GM23338 (cell line): Measurements from ENCODE around the gene ANKS1B. TPM values are rescaled to one million over a fixed set of nuclear protein-coding genes. Genes with fewer than 3 reads are reported as not detected.

ENCODE experiments used
- ATAC-seq: fragments of 200-7000 bp; cut with Tn5 transposase; 3 replicates; pipeline ENCODE4 v1.9.1; 2020
- DNase-seq: peaks from one replicate; pipeline ENCODE4 v3.0.0-alpha.2; 2015; ENCODE audit warnings: low spot score
- H2AFZ ChIP-seq: fragments of 200-600 bp; sonication (generic); 2 replicates; pipeline ENCODE4 v1.8.0; 2016; ENCODE audit warnings: antibody characterized with exemption, mild to moderate bottlenecking, moderate library complexity
- H3F3A ChIP-seq: fragments of 200-600 bp; sonication (generic); replicated peaks from 2 replicates; pipeline ENCODE4 v1.8.0; 2017; ENCODE audit warnings: antibody characterized with exemption, mixed run types, low read depth
- H3K27ac ChIP-seq: fragments of 200-600 bp; sonication (generic); 2 replicates; pipeline ENCODE4 v1.6.1; 2016; ENCODE audit warnings: low read depth
- H3K27me3 ChIP-seq: fragments of 200-600 bp; sonication (generic); 2 replicates; pipeline ENCODE4 v1.8.0; 2016; ENCODE audit warnings: mild to moderate bottlenecking, mixed run types, moderate library complexity; ENCODE audit not compliant: insufficient read depth
- H3K36me3 ChIP-seq: fragments of 200-600 bp; sonication (generic); 2 replicates; pipeline ENCODE4 v1.8.0; 2016; ENCODE audit warnings: mild to moderate bottlenecking; ENCODE audit not compliant: insufficient read depth
- H3K4me1 ChIP-seq: fragments of 200-600 bp; sonication (generic); 2 replicates; pipeline ENCODE4 v1.8.0; 2016; ENCODE audit warnings: mild to moderate bottlenecking, moderate library complexity; ENCODE audit not compliant: insufficient read depth
- H3K4me2 ChIP-seq: fragments of 200-600 bp; sonication (generic); 2 replicates; pipeline ENCODE4 v1.7.1; 2017; ENCODE audit warnings: mixed run types
- H3K4me3 ChIP-seq: fragments of 200-600 bp; sonication (generic); 2 replicates; pipeline ENCODE4 v1.6.1; 2016; ENCODE audit warnings: mixed run types
- H3K79me2 ChIP-seq: fragments of 200-600 bp; sonication (generic); replicated peaks from 2 replicates; pipeline ENCODE4 v1.8.0; 2017; ENCODE audit warnings: mild to moderate bottlenecking; ENCODE audit not compliant: insufficient read depth
- H3K9me2 ChIP-seq: fragments of 200-600 bp; sonication (generic); 2 replicates; pipeline ENCODE4 v1.8.0; 2017; ENCODE audit not compliant: insufficient read depth
- H4K20me1 ChIP-seq: fragments of 200-600 bp; sonication (generic); replicated peaks from 2 replicates; pipeline ENCODE4 v1.8.0; 2017; ENCODE audit warnings: mild to moderate bottlenecking; ENCODE audit not compliant: insufficient read depth
- H3K27ac Mint-ChIP-seq: 2 replicates; pipeline ENCODE4 v1.8.0; 2020; ENCODE audit warnings: inconsistent platforms, mild to moderate bottlenecking, moderate library complexity, mixed read lengths
- H3K27me3 Mint-ChIP-seq: 3 replicates; pipeline ENCODE4 v1.8.0; 2022; ENCODE audit warnings: low read depth, mild to moderate bottlenecking, moderate library complexity, mixed read lengths, inconsistent platforms; ENCODE audit not compliant: insufficient read depth, poor library complexity
- H3K36me3 Mint-ChIP-seq: 3 replicates; pipeline ENCODE4 v1.8.0; 2021; ENCODE audit warnings: low read depth, mild to moderate bottlenecking, inconsistent platforms, moderate library complexity, mixed read lengths
- H3K4me1 Mint-ChIP-seq: 3 replicates; pipeline ENCODE4 v1.8.0; 2020; ENCODE audit warnings: mild to moderate bottlenecking, inconsistent platforms, mixed read lengths
- H3K4me3 Mint-ChIP-seq: 3 replicates; pipeline ENCODE4 v1.8.0; 2021; ENCODE audit warnings: moderate library complexity, mild to moderate bottlenecking, inconsistent platforms, mixed read lengths
- H3K9me3 Mint-ChIP-seq: 3 replicates; pipeline ENCODE4 v1.8.0; 2020; ENCODE audit warnings: moderate library complexity, mild to moderate bottlenecking, inconsistent platforms, mixed read lengths
- CREB1 ChIP-seq: fragments of 250-450 bp; sonication (Bioruptor Pico); IDR thresholded peaks from 2 replicates; pipeline ENCODE4 v1.5.0; 2020; ENCODE audit warnings: low read depth, mild to moderate bottlenecking, moderate library complexity
- ETS1 ChIP-seq: IDR thresholded peaks from 2 replicates; pipeline ENCODE4 v1.6.1; 2016; ENCODE audit warnings: antibody characterized with exemption
- EZH2 ChIP-seq: fragments of 200-600 bp; sonication (generic); IDR thresholded peaks from one replicate; pipeline ENCODE4 v1.8.0; 2017; ENCODE audit warnings: antibody characterized with exemption, mild to moderate bottlenecking, low read depth; ENCODE audit not compliant: unreplicated experiment
- EZH2phosphoT487 ChIP-seq: fragments of 200-600 bp; sonication (generic); IDR thresholded peaks from one replicate; pipeline ENCODE4 v1.8.1; 2018; ENCODE audit warnings: antibody characterized with exemption; ENCODE audit not compliant: unreplicated experiment
- JUNB ChIP-seq: IDR thresholded peaks from one replicate; pipeline ENCODE4 v1.6.1; 2016; ENCODE audit warnings: antibody characterized with exemption; ENCODE audit not compliant: unreplicated experiment
- NANOG ChIP-seq: IDR thresholded peaks from 2 replicates; pipeline ENCODE4 v1.6.1; 2016; ENCODE audit warnings: antibody characterized with exemption, borderline replicate concordance
- POLR2AphosphoS5 ChIP-seq: IDR thresholded peaks from 2 replicates; pipeline ENCODE4 v1.6.1; 2016; ENCODE audit warnings: antibody characterized with exemption, low read depth
- STAT1 ChIP-seq: IDR thresholded peaks from one replicate; pipeline ENCODE4 v1.6.1; 2016; ENCODE audit warnings: antibody characterized with exemption; ENCODE audit not compliant: unreplicated experiment
- ZNF114 ChIP-seq: fragments of 250-450 bp; sonication (Bioruptor Pico); IDR thresholded peaks from 2 replicates; pipeline ENCODE4 v1.5.0; 2020; ENCODE audit warnings: mild to moderate bottlenecking, moderate library complexity
- ZNF331 ChIP-seq: fragments of 250-450 bp; sonication (Bioruptor Pico); IDR thresholded peaks from 2 replicates; pipeline ENCODE4 v1.5.0; 2020; ENCODE audit warnings: low read depth, mild to moderate bottlenecking, moderate library complexity
- ZNF462 ChIP-seq: fragments of 250-450 bp; sonication (Bioruptor Pico); IDR thresholded peaks from 2 replicates; pipeline ENCODE4 v1.5.0; 2020; ENCODE audit warnings: mild to moderate bottlenecking, moderate library complexity
- polyA plus RNA-seq: library from polyadenylated mRNA; unstranded; fragments of >200 nt; fragmentation: Nextera tagmentation; extraction: Ambion mirVana; gene quantifications from 2 replicates; pipeline ENCODE4 v1.2.1, GENCODE V29; 2016
- total RNA-seq: library from RNA; depleted of rRNA; stranded (reverse); fragments of >200 nt; shearing (Covaris generic); gene quantifications from 2 replicates; pipeline ENCODE4 v1.2.3, GENCODE V29; 2014
- TF ChIP-seq, protein P1 (sequence below): IDR thresholded peaks from one replicate; pipeline ENCODE4 v1.6.1; 2018; ENCODE audit warnings: antibody characterized with exemption; ENCODE audit not compliant: unreplicated experiment
- TF ChIP-seq, protein P2 (sequence below), 2 experiments: fragments of 200-600 bp in 1 of 2; sonication (generic) in 1 of 2; conservative IDR thresholded peaks; 2 replicates each; pipeline versions ENCODE4 v1.5.1 to v1.6.1; 2016 to 2017; ENCODE audit warnings: antibody characterized with exemption in 2 of 2, low read depth in 2 of 2, mild to moderate bottlenecking in 2 of 2, moderate library complexity in 1 of 2

ANKS1B gene
- total and polyA plus RNA-seq, 2 experiments from 2014 or later = 4.3 to 5.8 TPM

- Histone ChIP-seq H3F3A (no peaks in the 10 kb centered on the region), H3K9me2 (no peaks in the 10 kb centered on the region; the same call in 1 of the 2 replicates), H3K79me2 (no peaks in the 10 kb centered on the region), H3K4me1 (no peaks in the 10 kb centered on the region), H3K36me3 (no peaks in the 10 kb centered on the region), H2AFZ (no peak overlapping the region), H3K27ac (no peak overlapping the region), H3K27me3 (no peaks in the 10 kb centered on the region), H3K4me2 (no peak overlapping the region), H4K20me1 (no peaks in the 10 kb centered on the region), H3K4me3 (no peak overlapping the region)
- ATAC-seq (no peak), DNase-seq (peak; percentile 2)
- H3K9me3 Mint-ChIP-seq = no peaks in the 10 kb centered on the region; the same call in 2 of the 3 replicates
- no peak overlapping the region for H3K4me3 Mint-ChIP-seq
- TF ChIP-seq STAT1 (no peak), POLR2AphosphoS5 (no peak), EZH2 (no peak), ZNF462 (CRISPR knock-in tag) (no peak), ZNF331 (no peak), NANOG (no peak), JUNB (no peak), ZNF114 (CRISPR knock-in tag) (no peak), ETS1 (no peak), EZH2phosphoT487 (no peak), CREB1 (CRISPR knock-in tag) (no peak)
- TF ChIP-seq, protein P1, sequence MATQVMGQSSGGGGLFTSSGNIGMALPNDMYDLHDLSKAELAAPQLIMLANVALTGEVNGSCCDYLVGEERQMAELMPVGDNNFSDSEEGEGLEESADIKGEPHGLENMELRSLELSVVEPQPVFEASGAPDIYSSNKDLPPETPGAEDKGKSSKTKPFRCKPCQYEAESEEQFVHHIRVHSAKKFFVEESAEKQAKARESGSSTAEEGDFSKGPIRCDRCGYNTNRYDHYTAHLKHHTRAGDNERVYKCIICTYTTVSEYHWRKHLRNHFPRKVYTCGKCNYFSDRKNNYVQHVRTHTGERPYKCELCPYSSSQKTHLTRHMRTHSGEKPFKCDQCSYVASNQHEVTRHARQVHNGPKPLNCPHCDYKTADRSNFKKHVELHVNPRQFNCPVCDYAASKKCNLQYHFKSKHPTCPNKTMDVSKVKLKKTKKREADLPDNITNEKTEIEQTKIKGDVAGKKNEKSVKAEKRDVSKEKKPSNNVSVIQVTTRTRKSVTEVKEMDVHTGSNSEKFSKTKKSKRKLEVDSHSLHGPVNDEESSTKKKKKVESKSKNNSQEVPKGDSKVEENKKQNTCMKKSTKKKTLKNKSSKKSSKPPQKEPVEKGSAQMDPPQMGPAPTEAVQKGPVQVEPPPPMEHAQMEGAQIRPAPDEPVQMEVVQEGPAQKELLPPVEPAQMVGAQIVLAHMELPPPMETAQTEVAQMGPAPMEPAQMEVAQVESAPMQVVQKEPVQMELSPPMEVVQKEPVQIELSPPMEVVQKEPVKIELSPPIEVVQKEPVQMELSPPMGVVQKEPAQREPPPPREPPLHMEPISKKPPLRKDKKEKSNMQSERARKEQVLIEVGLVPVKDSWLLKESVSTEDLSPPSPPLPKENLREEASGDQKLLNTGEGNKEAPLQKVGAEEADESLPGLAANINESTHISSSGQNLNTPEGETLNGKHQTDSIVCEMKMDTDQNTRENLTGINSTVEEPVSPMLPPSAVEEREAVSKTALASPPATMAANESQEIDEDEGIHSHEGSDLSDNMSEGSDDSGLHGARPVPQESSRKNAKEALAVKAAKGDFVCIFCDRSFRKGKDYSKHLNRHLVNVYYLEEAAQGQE = no peak
- TF ChIP-seq, protein P2, sequence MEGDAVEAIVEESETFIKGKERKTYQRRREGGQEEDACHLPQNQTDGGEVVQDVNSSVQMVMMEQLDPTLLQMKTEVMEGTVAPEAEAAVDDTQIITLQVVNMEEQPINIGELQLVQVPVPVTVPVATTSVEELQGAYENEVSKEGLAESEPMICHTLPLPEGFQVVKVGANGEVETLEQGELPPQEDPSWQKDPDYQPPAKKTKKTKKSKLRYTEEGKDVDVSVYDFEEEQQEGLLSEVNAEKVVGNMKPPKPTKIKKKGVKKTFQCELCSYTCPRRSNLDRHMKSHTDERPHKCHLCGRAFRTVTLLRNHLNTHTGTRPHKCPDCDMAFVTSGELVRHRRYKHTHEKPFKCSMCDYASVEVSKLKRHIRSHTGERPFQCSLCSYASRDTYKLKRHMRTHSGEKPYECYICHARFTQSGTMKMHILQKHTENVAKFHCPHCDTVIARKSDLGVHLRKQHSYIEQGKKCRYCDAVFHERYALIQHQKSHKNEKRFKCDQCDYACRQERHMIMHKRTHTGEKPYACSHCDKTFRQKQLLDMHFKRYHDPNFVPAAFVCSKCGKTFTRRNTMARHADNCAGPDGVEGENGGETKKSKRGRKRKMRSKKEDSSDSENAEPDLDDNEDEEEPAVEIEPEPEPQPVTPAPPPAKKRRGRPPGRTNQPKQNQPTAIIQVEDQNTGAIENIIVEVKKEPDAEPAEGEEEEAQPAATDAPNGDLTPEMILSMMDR (conservative IDR thresholded peaks at IDR 0.05; ENCODE audit: low read depth in 2 of 2) = no peak
- H3K4me1 Mint-ChIP-seq = peaks cover 10% of the 10 kb centered on the region; the same call in 2 of the 3 replicates
- no peaks in the 10 kb centered on the region for H3K36me3 Mint-ChIP-seq
- peaks cover 1% of the 10 kb centered on the region for H3K27me3 Mint-ChIP-seq
- H3K27ac Mint-ChIP-seq = no peak overlapping the region
These were observed 486.0 kb downstream of the ANKS1B start for GRCh38 chr12:99498756-99499155.
